HUES6 (cell line): ENCODE measurements around the gene GATA6.

Experiments
- H3K27ac ChIP-seq: 2 replicates; pipeline ENCODE4 v1.7.0; 2013; ENCODE audit warnings: low read depth, mild to moderate bottlenecking, low read length, inconsistent platforms
- H3K27me3 ChIP-seq: 2 replicates; pipeline ENCODE4 v1.6.1; 2013; ENCODE audit warnings: low read length; ENCODE audit not compliant: control insufficient read depth, insufficient read depth
- H3K36me3 ChIP-seq: 2 replicates; pipeline ENCODE4 v1.6.1; 2013; ENCODE audit warnings: low read length; ENCODE audit not compliant: control insufficient read depth, insufficient read depth
- H3K4me1 ChIP-seq: 2 replicates; pipeline ENCODE4 v1.6.1; 2013; ENCODE audit warnings: low read length; ENCODE audit not compliant: control insufficient read depth, insufficient read depth
- H3K4me3 ChIP-seq: 2 replicates; pipeline ENCODE4 v1.5.1; 2013; ENCODE audit warnings: low read depth, low read length
- H3K9ac ChIP-seq: one replicate; pipeline ENCODE4 v1.6.1; 2013; ENCODE audit warnings: mild to moderate bottlenecking, low read length
- H3K9me3 ChIP-seq: 2 replicates; pipeline ENCODE4 v1.6.1; 2013; ENCODE audit warnings: low read depth, low read length; ENCODE audit not compliant: control insufficient read depth, insufficient read depth

GATA6 gene

DNA sequence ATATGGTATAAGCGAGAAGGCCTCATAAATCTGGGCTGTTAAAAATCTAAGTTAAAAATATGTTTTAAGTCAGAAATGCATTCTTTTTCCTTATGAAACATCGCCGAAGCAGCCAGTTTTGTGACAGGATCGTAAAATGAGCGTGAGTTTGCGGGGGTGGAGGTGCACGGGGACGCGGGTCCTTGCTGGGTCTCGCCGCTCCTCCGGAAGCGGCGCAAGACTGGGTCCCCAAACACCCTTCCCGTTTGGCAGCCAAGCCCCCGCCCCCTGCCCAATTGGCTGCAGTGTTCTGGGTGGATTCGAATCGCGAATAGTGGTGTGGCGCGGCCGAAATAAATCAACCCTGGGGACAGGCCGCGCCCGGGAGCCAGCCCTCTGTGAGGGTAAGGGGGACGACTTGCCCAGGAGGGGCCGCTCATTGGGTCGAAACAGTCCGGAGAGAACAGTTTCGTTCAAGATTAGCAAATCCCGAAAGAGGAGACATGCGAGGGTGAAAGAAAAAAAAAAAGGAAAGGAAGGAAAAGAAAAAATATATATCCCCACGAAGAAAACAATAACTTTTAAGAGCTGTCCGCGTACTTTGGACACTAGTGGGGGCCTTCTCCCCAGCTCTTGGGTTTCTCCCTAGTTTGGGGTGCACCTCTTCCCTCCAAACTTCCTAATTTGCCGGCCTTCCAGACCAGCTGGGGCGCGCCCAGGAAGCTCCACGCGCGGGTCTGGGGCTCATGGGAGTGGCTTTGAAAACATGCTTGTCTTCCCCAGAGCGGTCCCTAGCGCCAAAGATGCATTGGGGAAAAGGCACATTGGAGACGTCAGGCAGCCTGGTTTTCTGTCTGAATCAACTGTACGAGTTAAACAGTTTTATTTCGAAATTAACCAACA lies 3.1 kb upstream of the GATA6 start:
- no peaks in the 10 kb centered on the region for H3K9me3 ChIP-seq
- peak overlapping the region; percentile 69 for H3K4me3 ChIP-seq
- H3K36me3 ChIP-seq: no peaks in the 10 kb centered on the region
- H3K27me3 ChIP-seq: peaks cover 99% of the 10 kb centered on the region
- peaks cover 14% of the 10 kb centered on the region for H3K4me1 ChIP-seq
- peak overlapping the region; percentile 71 for H3K9ac ChIP-seq
- peak overlapping the region; percentile 36; the same call in 1 of the 2 replicates for H3K27ac ChIP-seq

GRCh38 chr18:22167091-22167470 lies 2.3 kb upstream of the GATA6 start:
- Histone ChIP-seq H3K4me3 (peak overlapping the region; percentile 69), H3K27me3 (peaks cover 99% of the 10 kb centered on the region), H3K9ac (peak overlapping the region; percentile 71), H3K9me3 (no peaks in the 10 kb centered on the region), H3K27ac (no peak overlapping the region; the same call in 1 of the 2 replicates), H3K4me1 (peaks cover 14% of the 10 kb centered on the region), H3K36me3 (no peaks in the 10 kb centered on the region; the same call in 1 of the 2 replicates)

GRCh38 chr18:22167471-22168241 lies 1.7 kb upstream of the GATA6 start:
- H3K36me3 ChIP-seq: peaks cover 5% of the 10 kb centered on the region; the same call in 1 of the 2 replicates
- H3K4me1 ChIP-seq: peaks cover 17% of the 10 kb centered on the region
- peaks cover 99% of the 10 kb centered on the region for H3K27me3 ChIP-seq
- H3K9ac ChIP-seq: peak overlapping the region; percentile 71
- no peak overlapping the region; the same call in 1 of the 2 replicates for H3K27ac ChIP-seq
- H3K4me3 ChIP-seq: peak overlapping the region; percentile 69
- H3K9me3 ChIP-seq: no peaks in the 10 kb centered on the region

DNA sequence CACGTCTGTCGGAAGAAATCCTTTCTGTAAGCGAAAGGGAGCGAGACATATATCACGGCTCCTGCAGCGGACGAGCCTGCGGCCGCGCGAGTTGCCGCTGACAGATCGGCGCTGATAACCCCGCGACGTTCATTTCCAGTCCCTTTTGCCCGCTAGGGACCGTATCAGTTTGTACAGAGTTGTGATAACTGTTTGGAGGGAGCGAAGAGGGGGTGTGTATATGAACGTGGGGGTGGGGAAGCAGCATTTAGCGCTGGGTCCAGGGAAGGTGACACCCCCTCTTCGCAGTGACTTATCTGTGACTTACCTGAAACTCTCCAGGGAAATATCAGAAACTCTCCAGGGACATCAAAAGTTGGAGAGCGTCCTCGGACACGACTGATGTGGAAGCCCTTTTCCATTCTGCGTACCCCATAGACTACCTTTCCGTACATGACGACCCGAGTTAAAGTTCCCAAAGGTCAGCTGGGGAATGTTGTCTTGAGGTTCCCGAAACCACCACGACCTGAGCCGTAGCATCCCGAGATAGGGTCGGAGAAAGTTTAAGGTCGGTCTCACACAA lies 948 bp upstream of the GATA6 start:
- Histone ChIP-seq H3K4me1 (peaks cover 17% of the 10 kb centered on the region), H3K27ac (no peak overlapping the region), H3K4me3 (peak overlapping the region; percentile 69), H3K9me3 (no peaks in the 10 kb centered on the region), H3K9ac (peak overlapping the region; percentile 80), H3K27me3 (peaks cover 99% of the 10 kb centered on the region), H3K36me3 (peaks cover 12% of the 10 kb centered on the region; the same call in 1 of the 2 replicates)

DNA sequence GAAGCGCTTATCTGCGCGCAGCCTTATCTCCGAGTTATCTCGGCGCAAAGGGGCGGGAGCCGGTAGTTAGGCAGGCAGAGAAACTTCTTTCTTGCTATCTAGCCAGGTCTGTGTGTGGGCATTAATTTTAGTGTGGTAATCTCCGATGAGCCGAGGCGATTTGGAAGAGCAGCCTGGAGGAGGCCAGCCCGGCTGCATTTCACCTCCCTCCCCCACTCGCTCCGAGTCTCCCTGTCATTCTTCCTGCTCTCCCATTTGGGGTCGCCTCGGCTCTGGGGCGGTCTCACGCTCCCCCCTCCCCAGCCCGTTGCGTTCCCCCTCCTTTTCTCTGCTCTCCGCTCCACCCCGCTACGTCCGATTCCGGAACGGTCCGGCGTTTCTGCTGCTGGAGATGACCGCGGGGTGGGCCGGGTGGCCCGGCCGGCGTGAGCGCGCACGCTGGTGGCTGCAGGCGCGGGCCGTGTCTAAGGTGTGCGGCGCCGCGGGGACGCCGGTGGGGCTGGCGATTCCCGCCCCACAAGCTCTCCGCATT lies 566 bp downstream of the GATA6 start:
- Histone ChIP-seq H3K9ac (peak overlapping the region; percentile 81), H3K27ac (peak overlapping the region; percentile 4; the same call in 1 of the 2 replicates), H3K36me3 (peaks cover 13% of the 10 kb centered on the region; the same call in 1 of the 2 replicates), H3K27me3 (peaks cover 99% of the 10 kb centered on the region), H3K4me3 (peak overlapping the region; percentile 69), H3K4me1 (peaks cover 16% of the 10 kb centered on the region; the same call in 1 of the 2 replicates), H3K9me3 (no peaks in the 10 kb centered on the region)

DNA sequence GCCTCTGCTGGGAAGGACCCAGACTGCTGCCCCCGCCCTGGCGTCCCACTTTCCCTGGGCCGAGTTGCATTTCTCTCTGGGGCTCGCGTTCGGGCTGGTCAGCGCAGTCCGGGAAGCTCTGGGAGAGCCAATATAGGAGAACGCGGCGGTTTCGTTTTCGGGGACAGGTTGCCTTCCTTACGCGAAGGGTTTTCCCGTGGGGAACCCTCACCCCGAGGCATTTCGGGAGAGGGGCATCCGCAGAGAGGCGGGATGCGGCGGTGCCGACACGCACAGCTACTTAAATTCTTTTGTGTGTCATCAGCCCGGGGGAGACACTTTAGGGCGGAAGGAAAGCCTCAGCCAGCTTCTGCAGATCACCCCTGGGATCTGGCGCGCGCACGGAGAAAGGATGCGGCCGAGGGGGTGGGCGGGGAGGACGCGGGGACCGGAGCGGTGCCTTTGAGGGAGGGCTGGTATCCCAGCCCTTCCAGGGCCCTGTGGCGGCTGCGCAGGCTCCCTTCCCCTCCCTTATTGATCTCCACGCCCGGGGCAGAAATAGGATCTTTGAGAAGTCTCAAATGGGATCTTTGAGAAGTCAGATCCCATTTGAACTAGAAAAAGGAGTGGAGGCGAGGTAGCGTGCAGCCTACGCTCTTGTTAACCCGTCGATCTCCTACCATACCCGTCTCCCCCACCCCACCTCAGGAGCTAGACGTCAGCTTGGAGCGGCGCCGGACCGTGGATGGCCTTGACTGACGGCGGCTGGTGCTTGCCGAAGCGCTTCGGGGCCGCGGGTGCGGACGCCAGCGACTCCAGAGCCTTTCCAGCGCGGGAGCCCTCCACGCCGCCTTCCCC lies 1.2 kb downstream of the GATA6 start:
- H3K4me1 ChIP-seq: peaks cover 17% of the 10 kb centered on the region; the same call in 1 of the 2 replicates
- no peaks in the 10 kb centered on the region for H3K9me3 ChIP-seq
- peaks cover 99% of the 10 kb centered on the region for H3K27me3 ChIP-seq
- no peak overlapping the region; the same call in 1 of the 2 replicates for H3K27ac ChIP-seq
- H3K9ac ChIP-seq: peak overlapping the region; percentile 81
- peak overlapping the region; percentile 69 for H3K4me3 ChIP-seq
- peaks cover 13% of the 10 kb centered on the region; the same call in 1 of the 2 replicates for H3K36me3 ChIP-seq

DNA sequence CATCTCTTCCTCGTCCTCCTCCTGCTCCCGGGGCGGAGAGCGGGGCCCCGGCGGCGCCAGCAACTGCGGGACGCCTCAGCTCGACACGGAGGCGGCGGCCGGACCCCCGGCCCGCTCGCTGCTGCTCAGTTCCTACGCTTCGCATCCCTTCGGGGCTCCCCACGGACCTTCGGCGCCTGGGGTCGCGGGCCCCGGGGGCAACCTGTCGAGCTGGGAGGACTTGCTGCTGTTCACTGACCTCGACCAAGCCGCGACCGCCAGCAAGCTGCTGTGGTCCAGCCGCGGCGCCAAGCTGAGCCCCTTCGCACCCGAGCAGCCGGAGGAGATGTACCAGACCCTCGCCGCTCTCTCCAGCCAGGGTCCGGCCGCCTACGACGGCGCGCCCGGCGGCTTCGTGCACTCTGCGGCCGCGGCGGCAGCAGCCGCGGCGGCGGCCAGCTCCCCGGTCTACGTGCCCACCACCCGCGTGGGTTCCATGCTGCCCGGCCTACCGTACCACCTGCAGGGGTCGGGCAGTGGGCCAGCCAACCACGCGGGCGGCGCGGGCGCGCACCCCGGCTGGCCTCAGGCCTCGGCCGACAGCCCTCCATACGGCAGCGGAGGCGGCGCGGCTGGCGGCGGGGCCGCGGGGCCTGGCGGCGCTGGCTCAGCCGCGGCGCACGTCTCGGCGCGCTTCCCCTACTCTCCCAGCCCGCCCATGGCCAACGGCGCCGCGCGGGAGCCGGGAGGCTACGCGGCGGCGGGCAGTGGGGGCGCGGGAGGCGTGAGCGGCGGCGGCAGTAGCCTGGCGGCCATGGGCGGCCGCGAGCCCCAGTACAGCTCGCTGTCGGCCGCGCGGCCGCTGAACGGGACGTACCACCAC lies 2.1 kb downstream of the GATA6 start:
- Histone ChIP-seq H3K27me3 (peaks cover 99% of the 10 kb centered on the region), H3K27ac (no peak overlapping the region), H3K36me3 (peaks cover 13% of the 10 kb centered on the region; the same call in 1 of the 2 replicates), H3K9ac (peak overlapping the region; percentile 81), H3K4me3 (peak overlapping the region; percentile 69), H3K4me1 (peaks cover 17% of the 10 kb centered on the region), H3K9me3 (no peaks in the 10 kb centered on the region)

- Histone ChIP-seq H3K4me3 (peak overlapping the region; percentile 69), H3K9ac (peak overlapping the region; percentile 81), H3K27ac (no peak overlapping the region), H3K27me3 (peaks cover 99% of the 10 kb centered on the region), H3K4me1 (peaks cover 17% of the 10 kb centered on the region), H3K36me3 (peaks cover 13% of the 10 kb centered on the region; the same call in 1 of the 2 replicates), H3K9me3 (no peaks in the 10 kb centered on the region)
These were observed 2.8 kb downstream of the GATA6 start for GRCh38 chr18:22172120-22172582.

GRCh38 chr18:22172594-22173049 lies 3.2 kb downstream of the GATA6 start:
- no peaks in the 10 kb centered on the region for H3K9me3 ChIP-seq
- H3K27me3 ChIP-seq: peaks cover 99% of the 10 kb centered on the region
- H3K4me1 ChIP-seq: peaks cover 22% of the 10 kb centered on the region
- H3K27ac ChIP-seq: no peak overlapping the region
- peak overlapping the region; percentile 81 for H3K9ac ChIP-seq
- peak overlapping the region; percentile 69 for H3K4me3 ChIP-seq
- peaks cover 13% of the 10 kb centered on the region; the same call in 1 of the 2 replicates for H3K36me3 ChIP-seq
